Large intestine (tissue), 3 donors: ENCODE results near the gene TSTD2. TPM values are rescaled to one million over a fixed set of nuclear protein-coding genes. Genes with fewer than 3 reads are reported as not detected.

Source experiments
- DNase-seq, 2 donors: peaks; one replicate each; pipeline versions ENCODE4 v3.0.0 to v3.0.0-alpha.2; 2013
- H3K27ac ChIP-seq: one replicate; pipeline ENCODE4 v1.5.1; 2013; ENCODE audit warnings: low read length
- H3K27me3 ChIP-seq: 2 replicates; pipeline ENCODE4 v1.6.1; 2013; ENCODE audit warnings: low read length; ENCODE audit not compliant: control insufficient read depth, insufficient read depth
- H3K36me3 ChIP-seq: 2 replicates; pipeline ENCODE4 v1.6.1; 2013; ENCODE audit warnings: low read length; ENCODE audit not compliant: control insufficient read depth, insufficient read depth
- H3K4me1 ChIP-seq: one replicate; pipeline ENCODE4 v1.6.1; 2013; ENCODE audit warnings: low read length; ENCODE audit not compliant: control insufficient read depth, insufficient read depth
- H3K4me3 ChIP-seq: one replicate; pipeline ENCODE4 v1.5.1; 2013; ENCODE audit warnings: low read length
- H3K9me3 ChIP-seq: one replicate; pipeline ENCODE4 v1.6.1; 2013; ENCODE audit warnings: mild to moderate bottlenecking, low read depth, low read length, moderate library complexity; ENCODE audit not compliant: control insufficient read depth
- WGBS: methylation state at CpG from one replicate; pipeline ENCODE4 v1.1.5; 2013; ENCODE audit warnings: low lambda C conversion rate; ENCODE audit not compliant: insufficient coverage; 5-methylcytosine and 5-hydroxymethylcytosine counted together
- polyA plus RNA-seq: library from polyadenylated mRNA; unstranded; fragments of 120-200 nt; gene quantifications from one replicate; pipeline ENCODE4 v1.2.1, GENCODE V29; 2013

Gene TSTD2
- polyA plus RNA-seq, 1 donor: 21.2 TPM

GRCh38 chr9:97567182-97567893 lies 65.8 kb downstream of the TSTD2 start:
- Histone ChIP-seq H3K27ac (no peak overlapping the region), H3K36me3 (no peaks in the 10 kb centered on the region), H3K4me3 (no peak overlapping the region), H3K9me3 (no peaks in the 10 kb centered on the region), H3K4me1 (peaks cover 2% of the 10 kb centered on the region), H3K27me3 (no peaks in the 10 kb centered on the region)
- DNase-seq: no peak
- WGBS: no CpG with 5 or more reads among the region's 9 CpGs

DNA sequence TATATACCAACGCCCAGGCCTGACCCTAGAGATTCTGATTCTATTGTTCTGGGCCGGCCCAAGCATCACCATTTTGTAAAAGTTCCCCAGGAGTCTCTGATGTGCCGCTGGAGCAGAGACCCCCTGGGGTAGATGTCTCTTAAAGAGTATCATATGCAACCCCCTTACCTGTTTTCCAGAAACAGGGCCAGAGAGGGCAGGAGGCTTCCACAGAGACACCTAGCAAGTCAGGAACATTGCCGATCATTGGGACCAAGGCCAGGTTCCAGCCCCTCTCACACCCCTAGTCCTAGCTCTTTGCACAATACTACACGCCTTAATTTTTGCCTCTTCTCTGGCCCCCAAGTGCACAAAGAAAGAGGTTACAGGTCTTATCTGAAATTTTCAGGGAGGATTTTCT lies 67.9 kb downstream of the TSTD2 start:
- no peak overlapping the region for H3K27ac ChIP-seq
- no peak overlapping the region for H3K4me3 ChIP-seq
- no peaks in the 10 kb centered on the region for H3K9me3 ChIP-seq
- WGBS: 100% methylated on average over 1 of the region's 5 CpGs
- H3K36me3 ChIP-seq: no peaks in the 10 kb centered on the region
- H3K27me3 ChIP-seq: no peaks in the 10 kb centered on the region
- DNase-seq: no peak
- H3K4me1 ChIP-seq: peaks cover 2% of the 10 kb centered on the region

DNA sequence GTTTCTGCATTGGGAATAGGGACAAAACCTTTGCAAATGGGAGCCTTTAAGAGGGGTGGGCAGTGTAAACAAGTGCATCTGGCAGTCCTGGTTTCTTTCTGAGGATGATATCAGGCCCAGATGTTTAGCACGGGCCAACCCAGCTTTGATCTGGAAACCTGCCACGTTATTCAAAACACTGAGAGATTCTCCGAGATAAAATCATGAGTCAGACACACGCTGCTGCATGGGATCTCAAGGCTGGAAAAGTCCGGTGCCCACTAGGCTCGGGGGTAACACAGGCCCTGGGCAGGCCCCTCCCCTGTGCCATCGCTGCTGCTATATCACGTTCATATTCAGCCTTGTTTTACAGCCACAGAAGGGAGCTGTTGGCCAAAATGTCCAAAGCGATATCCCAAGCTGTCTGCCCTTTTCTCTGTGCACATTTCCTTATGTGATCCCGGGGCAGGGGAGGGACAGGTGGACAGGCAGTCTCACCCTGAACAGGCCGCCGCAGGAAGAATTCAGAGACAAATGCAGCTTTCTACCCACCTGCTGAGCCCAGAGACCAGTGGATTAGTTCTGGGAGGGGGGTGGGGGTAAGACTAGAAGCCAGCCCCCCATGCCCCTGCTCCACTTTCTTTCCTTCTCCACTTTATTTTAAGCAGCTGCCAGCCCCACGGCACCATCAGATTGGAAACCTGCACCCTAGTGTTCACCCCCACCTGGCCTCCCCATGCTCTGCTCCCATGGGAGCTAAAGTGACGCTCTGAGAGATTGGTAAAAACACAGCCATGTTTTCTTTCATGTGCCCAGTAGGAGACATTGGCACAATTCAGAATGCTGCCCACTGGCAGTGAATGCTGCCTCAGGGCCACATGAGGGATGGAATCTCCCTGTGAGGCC lies 68.6 kb downstream of the TSTD2 start:
- WGBS: 0% methylated on average over 1 of the region's 14 CpGs
- Histone ChIP-seq H3K9me3 (no peaks in the 10 kb centered on the region), H3K36me3 (no peaks in the 10 kb centered on the region), H3K4me3 (no peak overlapping the region), H3K27me3 (no peaks in the 10 kb centered on the region), H3K27ac (no peak overlapping the region), H3K4me1 (peaks cover 2% of the 10 kb centered on the region)
- peak in 1 of 2 donors; percentile 21 for DNase-seq

GRCh38 chr9:97563458-97564135 lies 69.6 kb downstream of the TSTD2 start:
- Histone ChIP-seq H3K27ac (no peak overlapping the region), H3K36me3 (no peaks in the 10 kb centered on the region), H3K27me3 (no peaks in the 10 kb centered on the region), H3K9me3 (no peaks in the 10 kb centered on the region), H3K4me3 (no peak overlapping the region), H3K4me1 (peaks cover 2% of the 10 kb centered on the region)
- WGBS: no CpG with 5 or more reads among the region's 13 CpGs
- DNase-seq: no peak

GRCh38 chr9:97562542-97562941 lies 70.6 kb downstream of the TSTD2 start:
- no CpG with 5 or more reads among the region's 5 CpGs for WGBS
- H3K4me3 ChIP-seq: no peak overlapping the region
- H3K27me3 ChIP-seq: no peaks in the 10 kb centered on the region
- H3K36me3 ChIP-seq: no peaks in the 10 kb centered on the region
- DNase-seq: no peak
- H3K4me1 ChIP-seq: peaks cover 2% of the 10 kb centered on the region
- H3K27ac ChIP-seq: no peak overlapping the region
- H3K9me3 ChIP-seq: no peaks in the 10 kb centered on the region

DNA sequence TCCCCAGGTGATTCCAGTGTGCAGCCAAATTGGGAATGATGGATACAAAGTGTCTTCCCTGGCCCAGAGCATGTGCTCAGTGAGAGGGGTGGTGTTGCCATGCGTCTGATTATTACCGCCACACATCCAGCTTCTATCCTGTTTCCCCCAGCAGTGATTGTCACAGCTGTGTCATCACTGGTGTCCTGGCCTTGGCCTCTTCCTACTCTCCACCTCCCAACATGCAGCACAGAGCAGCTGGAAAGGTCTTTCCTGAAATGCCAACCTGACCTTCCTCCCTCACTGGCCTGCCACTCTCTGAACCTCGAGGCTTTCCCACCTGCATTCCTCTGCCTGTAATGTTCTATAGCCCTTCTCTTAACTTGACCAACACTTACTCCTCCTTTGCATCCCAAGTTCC lies 71.7 kb downstream of the TSTD2 start:
- Histone ChIP-seq H3K4me1 (peaks cover 2% of the 10 kb centered on the region), H3K27ac (no peak overlapping the region), H3K36me3 (no peaks in the 10 kb centered on the region), H3K4me3 (no peak overlapping the region), H3K9me3 (no peaks in the 10 kb centered on the region), H3K27me3 (no peaks in the 10 kb centered on the region)
- no peak for DNase-seq
- WGBS: 100% methylated on average over 2 of the region's 3 CpGs

DNA sequence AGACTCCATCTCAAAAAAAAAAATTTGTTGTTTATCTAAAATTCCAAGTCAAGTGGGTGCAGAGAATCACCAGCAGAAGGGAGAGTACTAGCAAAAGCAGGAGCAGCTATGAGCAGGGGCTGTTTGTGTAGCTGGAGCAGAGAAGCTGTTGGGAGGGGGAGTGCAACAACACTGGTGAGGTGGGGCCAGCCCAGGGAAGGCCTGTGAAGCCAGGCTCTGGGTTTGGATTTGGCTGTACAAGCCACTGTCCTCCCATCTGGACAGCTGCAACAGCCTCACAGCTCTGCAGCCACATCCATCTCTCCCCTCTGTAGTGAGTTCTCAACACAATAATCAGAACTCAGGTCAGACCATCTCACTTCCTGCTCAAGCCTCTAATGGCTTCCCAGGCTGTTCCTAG lies 72.3 kb downstream of the TSTD2 start:
- Histone ChIP-seq H3K9me3 (no peaks in the 10 kb centered on the region), H3K4me3 (no peak overlapping the region), H3K27ac (no peak overlapping the region), H3K36me3 (no peaks in the 10 kb centered on the region), H3K4me1 (peaks cover 2% of the 10 kb centered on the region), H3K27me3 (no peaks in the 10 kb centered on the region)
- DNase-seq: no peak

- H3K36me3 ChIP-seq: no peaks in the 10 kb centered on the region
- peaks cover 2% of the 10 kb centered on the region for H3K4me1 ChIP-seq
- 100% methylated on average over 1 of the region's 6 CpGs for WGBS
- no peaks in the 10 kb centered on the region for H3K9me3 ChIP-seq
- no peak overlapping the region for H3K4me3 ChIP-seq
- no peaks in the 10 kb centered on the region for H3K27me3 ChIP-seq
- DNase-seq: no peak
- H3K27ac ChIP-seq: no peak overlapping the region
Observed at GRCh38 chr9:97560154-97560553, 73.0 kb downstream of the TSTD2 start.

DNA sequence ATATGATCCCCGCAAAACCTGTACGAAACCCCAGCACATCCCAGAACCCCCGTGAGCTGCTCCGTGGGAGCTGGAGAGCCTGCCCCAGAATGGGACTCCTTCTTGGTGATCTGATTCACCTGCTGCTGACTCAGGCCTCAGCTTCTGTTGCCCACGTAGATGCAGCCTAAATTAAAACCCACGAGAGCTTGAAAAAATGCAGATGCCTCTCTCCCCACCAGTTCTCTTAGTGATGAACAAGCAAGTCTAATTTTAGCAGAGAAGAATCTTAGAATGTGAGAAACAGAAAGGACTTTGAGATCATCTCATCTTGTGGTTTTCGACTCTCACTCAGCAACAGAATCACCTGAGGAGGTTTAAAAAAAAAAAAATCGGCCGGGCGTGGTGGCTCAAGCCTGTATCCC lies 74.1 kb downstream of the TSTD2 start:
- no peak overlapping the region for H3K27ac ChIP-seq
- WGBS: 80% methylated on average over 1 of the region's 10 CpGs
- peaks cover under 1% of the 10 kb centered on the region for H3K4me1 ChIP-seq
- no peaks in the 10 kb centered on the region for H3K9me3 ChIP-seq
- no peak overlapping the region for H3K4me3 ChIP-seq
- no peaks in the 10 kb centered on the region for H3K36me3 ChIP-seq
- DNase-seq: no peak
- H3K27me3 ChIP-seq: no peaks in the 10 kb centered on the region

GRCh38 chr9:97558701-97559101 lies 74.5 kb downstream of the TSTD2 start:
- H3K4me1 ChIP-seq: no peaks in the 10 kb centered on the region
- H3K27me3 ChIP-seq: no peaks in the 10 kb centered on the region
- no peak overlapping the region for H3K27ac ChIP-seq
- no peaks in the 10 kb centered on the region for H3K36me3 ChIP-seq
- H3K4me3 ChIP-seq: no peak overlapping the region
- DNase-seq: no peak
- no CpG with 5 or more reads among the region's 3 CpGs for WGBS
- no peaks in the 10 kb centered on the region for H3K9me3 ChIP-seq
